NT2/D1 (cell line): Measurements from ENCODE around the gene TBC1D24.

Experiments used
- SUZ12 ChIP-seq: IDR thresholded peaks from 2 replicates; pipeline ENCODE4 v1.6.1; 2011; ENCODE audit not compliant: insufficient read length, insufficient read depth; ENCODE audit errors: extremely low read depth
- YY1 ChIP-seq: IDR thresholded peaks from 2 replicates; pipeline ENCODE4 v1.6.1; 2011; ENCODE audit not compliant: insufficient read length, insufficient read depth
- ZNF274 ChIP-seq: IDR thresholded peaks from 2 replicates; pipeline ENCODE4 v1.6.1; 2011; ENCODE audit warnings: mild to moderate bottlenecking, low read depth, low read length

DNA sequence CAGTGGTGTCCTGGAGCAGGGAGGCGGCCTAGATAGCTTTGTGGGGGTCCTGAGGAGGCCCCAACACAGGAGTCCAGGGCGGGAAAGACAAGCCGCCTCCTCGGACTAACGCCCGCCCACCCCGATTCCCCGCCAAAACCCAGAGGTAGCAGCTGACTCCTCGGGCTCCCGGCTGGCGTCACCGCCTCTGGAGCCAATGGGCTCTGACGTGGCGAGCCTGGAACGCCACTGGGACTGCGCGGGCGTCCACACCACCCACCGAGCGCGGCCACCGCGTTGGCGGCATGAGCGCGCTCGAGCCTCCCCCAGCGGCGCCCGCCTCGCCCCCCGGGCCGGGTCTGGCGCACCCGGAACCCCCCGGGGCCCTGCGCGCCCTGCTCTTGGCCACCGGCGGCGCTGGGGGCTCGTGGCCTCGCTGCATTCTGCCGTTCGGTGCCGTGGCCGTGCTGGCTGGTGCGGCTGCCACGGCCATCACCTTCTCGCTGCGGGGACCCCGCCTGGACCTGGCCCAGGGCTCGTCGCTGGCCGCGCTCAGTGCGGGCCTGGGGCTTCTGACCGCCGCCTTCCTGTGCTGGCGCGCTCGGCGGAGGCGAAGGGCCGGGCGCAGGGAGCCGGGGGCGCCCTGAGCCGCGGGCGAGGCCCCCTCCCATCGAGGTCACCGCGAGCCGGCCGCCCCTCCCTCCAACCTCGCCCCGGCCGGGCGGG, 7.2 kb upstream of the TBC1D24 start:
- TF ChIP-seq ZNF274 (no peak), SUZ12 (no peak), YY1 (no peak)
